ENCODE data around the gene KLHL26.
"Not testable (repeated sequence)": the region's sequence is repeated elsewhere in the genome, so short reads cannot be mapped to it uniquely, and the experiment has no call there.

The KLHL26 gene

GRCh38 chr19:18636969-18637629 is at the start of gene KLHL26:
Gene KLHL26 (plus strand): TSS chr19:18637028. CDS start chr19:18637055, 27 bp downstream.
- TF ChIP-seq ZNF274 (IDR thresholded peaks at IDR 0.05; ENCODE audit: low read depth, low read length): no peak
- H3K4me3 ChIP-seq (ENCODE audit: low read length): peak within 1 kb of the TSS; percentile 75

GRCh38 chr19:18587561-18587960 is 49.3 kb upstream of the KLHL26 start:
- H3K4me3 ChIP-seq (ENCODE audit: low read length): no peak overlapping the region
- no peak for TF ChIP-seq ZNF274 (IDR thresholded peaks at IDR 0.05; ENCODE audit: low read depth, low read length)

GRCh38 chr19:18587962-18588610 is 48.7 kb upstream of the KLHL26 start:
- peak overlapping the region; percentile 76; the same call in 1 of the 2 replicates for H3K4me3 ChIP-seq (ENCODE audit: low read length)
- TF ChIP-seq ZNF274 (IDR thresholded peaks at IDR 0.05; ENCODE audit: low read depth, low read length): no peak

GRCh38 chr19:18588611-18589379 is 48.0 kb upstream of the KLHL26 start, which contains the start of gene REX1BD:
Gene REX1BD (plus strand): TSS chr19:18588798. CDS start chr19:18588802, 4 bp downstream.
- peak within 1 kb of the TSS; percentile 76 for H3K4me3 ChIP-seq (ENCODE audit: low read length)
- TF ChIP-seq ZNF274 (IDR thresholded peaks at IDR 0.05; ENCODE audit: low read depth, low read length): no peak

GRCh38 chr19:18589380-18590272 is 47.2 kb upstream of the KLHL26 start:
- peak overlapping the region; percentile 76; the same call in 1 of the 2 replicates for H3K4me3 ChIP-seq (ENCODE audit: low read length)
- no peak for TF ChIP-seq ZNF274 (IDR thresholded peaks at IDR 0.05; ENCODE audit: low read depth, low read length)

GRCh38 chr19:18590273-18591272 is 46.3 kb upstream of the KLHL26 start:
- TF ChIP-seq ZNF274 (IDR thresholded peaks at IDR 0.05; ENCODE audit: low read depth, low read length): no peak
- H3K4me3 ChIP-seq (ENCODE audit: low read length): no peak overlapping the region; the same call in 1 of the 2 replicates

GRCh38 chr19:18591735-18592385 is 45.0 kb upstream of the KLHL26 start:
- no peak for TF ChIP-seq ZNF274 (IDR thresholded peaks at IDR 0.05; ENCODE audit: low read depth, low read length)
- H3K4me3 ChIP-seq (ENCODE audit: low read length): no peak overlapping the region

- not testable (repeated sequence) for H3K4me3 ChIP-seq (ENCODE audit: low read length)
These were observed 44.1 kb upstream of the KLHL26 start for GRCh38 chr19:18592732-18593131.

- no peak overlapping the region for H3K4me3 ChIP-seq (ENCODE audit: low read length)
- no peak for TF ChIP-seq ZNF274 (IDR thresholded peaks at IDR 0.05; ENCODE audit: low read depth, low read length)
These were observed 43.3 kb upstream of the KLHL26 start for GRCh38 chr19:18593367-18594095.

- TF ChIP-seq ZNF274 (IDR thresholded peaks at IDR 0.05; ENCODE audit: low read depth, low read length): no peak
- peak overlapping the region; percentile 2; the same call in 1 of the 2 replicates for H3K4me3 ChIP-seq (ENCODE audit: low read length)
These were observed 42.6 kb upstream of the KLHL26 start for GRCh38 chr19:18594096-18594823.

All from GM08714 (cell line).